SK-N-SH treated with all-trans-retinoic acid at 6 μM for 48 hours (cell line): ENCODE data around the gene LAMA1.

Source experiments
- ATAC-seq: fragments of 200-7000 bp; cut with Tn5 transposase; 3 replicates; pipeline ENCODE4 v1.9.1; 2020; ENCODE audit warnings: mild to moderate bottlenecking, moderate library complexity
- ARNTL ChIP-seq: fragments of 450-650 bp; formaldehyde crosslinking; IDR thresholded peaks from 2 replicates; pipeline ENCODE4 v1.5.0; 2020; ENCODE audit warnings: low read depth, mild to moderate bottlenecking, moderate library complexity, borderline replicate concordance
- BACH2 ChIP-seq: fragments of 250-450 bp; sonication (Bioruptor Pico); IDR thresholded peaks from 2 replicates; pipeline ENCODE4 v1.9.0; 2021; ENCODE audit warnings: mild to moderate bottlenecking, borderline replicate concordance
- CREB5 ChIP-seq: fragments of 250-450 bp; sonication (Bioruptor Pico); IDR thresholded peaks from 2 replicates; pipeline ENCODE4 v1.5.1; 2020; ENCODE audit warnings: low read depth, mild to moderate bottlenecking, moderate library complexity
- CSDC2 ChIP-seq: fragments of 250-450 bp; sonication (Bioruptor Pico); IDR thresholded peaks from 2 replicates; pipeline ENCODE4 v1.5.0; 2020; ENCODE audit warnings: mild to moderate bottlenecking, moderate library complexity
- CSRNP3 ChIP-seq: fragments of 250-450 bp; sonication (Bioruptor Pico); IDR thresholded peaks from 2 replicates; pipeline ENCODE4 v1.5.1; 2021; ENCODE audit warnings: mild to moderate bottlenecking, moderate library complexity
- ESRRG ChIP-seq: fragments of 250-450 bp; sonication (Bioruptor Pico); IDR thresholded peaks from 2 replicates; pipeline ENCODE4 v1.6.1; 2021; ENCODE audit warnings: mild to moderate bottlenecking
- GLIS3 ChIP-seq: fragments of 250-450 bp; sonication (Bioruptor Pico); IDR thresholded peaks from 2 replicates; pipeline ENCODE4 v1.5.0; 2020; ENCODE audit warnings: mild to moderate bottlenecking, moderate library complexity
- ISL1 ChIP-seq: fragments of 250-450 bp; sonication (Bioruptor Pico); IDR thresholded peaks from 2 replicates; pipeline ENCODE4 v2.1.2; 2022; ENCODE audit warnings: mild to moderate bottlenecking, moderate library complexity
- OSR1 ChIP-seq: fragments of 250-450 bp; sonication (Bioruptor Pico); IDR thresholded peaks from 2 replicates; pipeline ENCODE4 v1.8.0; 2022; ENCODE audit warnings: moderate library complexity, mild to moderate bottlenecking, inconsistent platforms
- PATZ1 ChIP-seq: fragments of 250-450 bp; sonication (Bioruptor Pico); IDR thresholded peaks from 2 replicates; pipeline ENCODE4 v1.8.0; 2020; ENCODE audit warnings: mild to moderate bottlenecking, moderate library complexity, borderline replicate concordance
- POU6F1 ChIP-seq: fragments of 250-450 bp; sonication (Bioruptor Pico); IDR thresholded peaks from 2 replicates; pipeline ENCODE4 v1.8.0; 2021; ENCODE audit warnings: low read depth, mild to moderate bottlenecking, moderate library complexity, borderline replicate concordance
- PPARA ChIP-seq: fragments of 250-450 bp; sonication (Bioruptor Pico); IDR thresholded peaks from 2 replicates; pipeline ENCODE4 v1.5.0; 2020; ENCODE audit warnings: mild to moderate bottlenecking, borderline replicate concordance
- RARB ChIP-seq: fragments of 250-450 bp; sonication (Bioruptor Pico); IDR thresholded peaks from 2 replicates; pipeline ENCODE4 v1.8.0; 2021; ENCODE audit warnings: mild to moderate bottlenecking, moderate library complexity
- SNAI2 ChIP-seq: fragments of 250-450 bp; sonication (Bioruptor Pico); IDR thresholded peaks from 2 replicates; pipeline ENCODE4 v1.5.0; 2020; ENCODE audit warnings: mild to moderate bottlenecking, moderate library complexity
- TCF4 ChIP-seq: fragments of 250-450 bp; sonication (Bioruptor Pico); IDR thresholded peaks from 2 replicates; pipeline ENCODE4 v1.8.0; 2021; ENCODE audit warnings: mild to moderate bottlenecking, moderate library complexity, borderline replicate concordance
- TOX ChIP-seq: fragments of 250-450 bp; sonication (Bioruptor Pico); IDR thresholded peaks from 2 replicates; pipeline ENCODE4 v1.8.0; 2021; ENCODE audit warnings: mild to moderate bottlenecking, moderate library complexity, borderline replicate concordance
- TSHZ2 ChIP-seq: fragments of 250-450 bp; sonication (Bioruptor Pico); IDR thresholded peaks from 2 replicates; pipeline ENCODE4 v1.5.0; 2020; ENCODE audit warnings: mild to moderate bottlenecking, moderate library complexity
- ZC3H10 ChIP-seq: fragments of 250-450 bp; sonication (Bioruptor Pico); IDR thresholded peaks from 2 replicates; pipeline ENCODE4 v1.5.1; 2021; ENCODE audit warnings: mild to moderate bottlenecking, moderate library complexity
- ZFP3 ChIP-seq: fragments of 250-450 bp; sonication (Bioruptor Pico); IDR thresholded peaks from 2 replicates; pipeline ENCODE4 v1.5.0; 2020; ENCODE audit warnings: mild to moderate bottlenecking, moderate library complexity
- ZFP30 ChIP-seq: fragments of 450-650 bp; formaldehyde crosslinking; IDR thresholded peaks from 2 replicates; pipeline ENCODE4 v1.5.0; 2022; ENCODE audit warnings: mild to moderate bottlenecking, moderate library complexity
- ZNF565 ChIP-seq: fragments of 450-650 bp; formaldehyde crosslinking; conservative IDR thresholded peaks from 2 replicates; pipeline ENCODE4 v1.5.0; 2020; ENCODE audit warnings: low read depth, mild to moderate bottlenecking, moderate library complexity
- ZNF70 ChIP-seq: fragments of 450-650 bp; formaldehyde crosslinking; IDR thresholded peaks from 2 replicates; pipeline ENCODE4 v1.5.0; 2020; ENCODE audit warnings: mild to moderate bottlenecking, moderate library complexity
- ZNF8 ChIP-seq: fragments of 450-650 bp; formaldehyde crosslinking; IDR thresholded peaks from 2 replicates; pipeline ENCODE4 v1.5.0; 2020; ENCODE audit warnings: mild to moderate bottlenecking, moderate library complexity

The LAMA1 gene

GRCh38 chr18:7132356-7133150 is 15.0 kb upstream of the LAMA1 start:
- no peak for TF ChIP-seq ZC3H10 (CRISPR knock-in tag)
- TF ChIP-seq OSR1 (CRISPR knock-in tag), result no peak
- TF ChIP-seq ZNF8, result no peak
- no peak for TF ChIP-seq PATZ1
- no peak for TF ChIP-seq CSDC2 (CRISPR knock-in tag)
- no peak for TF ChIP-seq ESRRG
- no peak for TF ChIP-seq POU6F1 (CRISPR knock-in tag)
- no peak for TF ChIP-seq RARB
- no peak for TF ChIP-seq ZFP30 (CRISPR knock-in tag)
- TF ChIP-seq CREB5 (CRISPR knock-in tag), result no peak
- TF ChIP-seq BACH2 (CRISPR knock-in tag), result no peak
- no peak for TF ChIP-seq ISL1
- TF ChIP-seq TCF4 (CRISPR knock-in tag), result no peak
- no peak for TF ChIP-seq ZFP3
- TF ChIP-seq GLIS3 (CRISPR knock-in tag), result no peak
- no peak for TF ChIP-seq ARNTL (CRISPR knock-in tag)
- no peak for TF ChIP-seq SNAI2 (CRISPR knock-in tag)
- TF ChIP-seq ZNF70 (CRISPR knock-in tag), result no peak
- TF ChIP-seq ZNF565 (CRISPR knock-in tag), result no peak
- no peak for ATAC-seq

GRCh38 chr18:7122376-7122775 is 4.8 kb upstream of the LAMA1 start:
- ATAC-seq, result no peak
- TF ChIP-seq CSRNP3 (CRISPR knock-in tag), result no peak
- no peak for TF ChIP-seq ZFP3
- no peak for TF ChIP-seq TSHZ2 (CRISPR knock-in tag)
- TF ChIP-seq ISL1, result no peak
- TF ChIP-seq BACH2 (CRISPR knock-in tag), result no peak
- no peak for TF ChIP-seq PPARA (CRISPR knock-in tag)
- no peak for TF ChIP-seq ZC3H10 (CRISPR knock-in tag)
- TF ChIP-seq CSDC2 (CRISPR knock-in tag), result no peak
- no peak for TF ChIP-seq ARNTL (CRISPR knock-in tag)
- no peak for TF ChIP-seq TOX (CRISPR knock-in tag)
- TF ChIP-seq OSR1 (CRISPR knock-in tag), result no peak
- no peak for TF ChIP-seq ZNF8
- TF ChIP-seq POU6F1 (CRISPR knock-in tag), result no peak
- TF ChIP-seq GLIS3 (CRISPR knock-in tag), result no peak
- TF ChIP-seq ZNF565 (CRISPR knock-in tag), result no peak
- no peak for TF ChIP-seq PATZ1
- no peak for TF ChIP-seq ESRRG
- no peak for TF ChIP-seq CREB5 (CRISPR knock-in tag)
- TF ChIP-seq SNAI2 (CRISPR knock-in tag), result no peak
- TF ChIP-seq, all 23 proteins: peak for 0
